ENCODE data around the gene PHC2.

PHC2 gene

DNA sequence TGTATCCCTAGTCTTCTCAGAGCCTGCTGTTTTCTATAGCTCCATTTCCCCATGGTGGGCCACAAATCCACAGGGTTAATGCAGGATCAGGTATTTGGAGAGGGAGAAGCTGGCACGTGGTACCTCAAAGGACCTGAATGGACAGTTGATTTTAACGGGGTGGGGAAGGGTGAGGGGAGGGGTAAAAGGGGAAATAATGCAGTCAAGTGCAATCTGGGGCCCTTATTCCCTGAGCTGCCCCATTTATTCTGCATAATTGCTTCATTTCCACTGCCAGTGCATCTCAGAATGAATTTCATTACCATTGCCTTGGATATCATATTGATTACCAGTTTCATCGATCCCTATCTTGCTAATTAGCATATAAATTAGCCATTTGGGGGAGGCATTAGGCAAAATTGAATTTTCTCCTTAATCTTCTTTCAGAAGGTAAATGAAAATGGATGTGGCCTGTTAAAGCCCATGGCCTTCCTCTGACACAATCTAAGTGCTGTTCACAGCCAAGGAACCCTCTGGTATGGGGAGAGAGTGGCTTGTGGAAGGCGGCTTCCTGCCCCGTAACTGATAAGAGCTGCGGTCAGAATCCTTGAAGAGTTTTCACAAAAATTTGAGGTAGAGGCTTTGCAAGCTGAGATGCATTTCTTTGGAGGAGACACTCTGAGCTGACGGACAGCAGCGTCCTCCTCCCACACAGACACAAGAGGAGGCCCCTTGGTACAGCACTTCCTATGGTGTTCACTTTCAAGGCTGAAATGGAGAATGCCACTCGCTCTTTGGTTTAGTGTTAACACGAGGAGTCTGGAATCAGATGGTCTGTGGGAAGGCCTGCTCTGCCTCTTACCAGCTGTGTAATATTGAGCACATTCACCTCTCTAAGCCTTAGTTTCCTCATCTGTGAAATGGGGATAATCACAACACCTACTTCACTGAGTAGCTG lies 34.4 kb downstream of the PHC2 start:
- Histone ChIP-seq H3K27ac (ENCODE audit: low read depth, low read length, poor library complexity, severe bottlenecking) (no peak overlapping the region), H3K79me2 (ENCODE audit: insufficient read depth, low read length) (no peaks in the 10 kb centered on the region), H3K4me2 (ENCODE audit: low read length) (no peak overlapping the region), H3K27me3 (ENCODE audit: insufficient read depth, low read length) (no peaks in the 10 kb centered on the region), H3K9me2 (ENCODE audit: low read depth, low read length) (no peaks in the 10 kb centered on the region), H3K36me3 (ENCODE audit: insufficient read depth, low read length) (no peaks in the 10 kb centered on the region), H3K4me1 (ENCODE audit: insufficient read depth, low read length, severe bottlenecking) (no peaks in the 10 kb centered on the region), H4K20me1 (ENCODE audit: insufficient read depth, low read length) (no peaks in the 10 kb centered on the region), H3F3A (ENCODE audit: insufficient read depth, low read length) (no peaks in the 10 kb centered on the region), H3K9ac (ENCODE audit: low read length) (no peak overlapping the region), H3K9me3 (ENCODE audit: low read length) (no peaks in the 10 kb centered on the region), H3K4me3 (ENCODE audit: low read depth, low read length, poor library complexity, severe bottlenecking) (no peak overlapping the region), H2AFZ (ENCODE audit: low read length) (no peak overlapping the region)
- TF ChIP-seq, protein P1, sequence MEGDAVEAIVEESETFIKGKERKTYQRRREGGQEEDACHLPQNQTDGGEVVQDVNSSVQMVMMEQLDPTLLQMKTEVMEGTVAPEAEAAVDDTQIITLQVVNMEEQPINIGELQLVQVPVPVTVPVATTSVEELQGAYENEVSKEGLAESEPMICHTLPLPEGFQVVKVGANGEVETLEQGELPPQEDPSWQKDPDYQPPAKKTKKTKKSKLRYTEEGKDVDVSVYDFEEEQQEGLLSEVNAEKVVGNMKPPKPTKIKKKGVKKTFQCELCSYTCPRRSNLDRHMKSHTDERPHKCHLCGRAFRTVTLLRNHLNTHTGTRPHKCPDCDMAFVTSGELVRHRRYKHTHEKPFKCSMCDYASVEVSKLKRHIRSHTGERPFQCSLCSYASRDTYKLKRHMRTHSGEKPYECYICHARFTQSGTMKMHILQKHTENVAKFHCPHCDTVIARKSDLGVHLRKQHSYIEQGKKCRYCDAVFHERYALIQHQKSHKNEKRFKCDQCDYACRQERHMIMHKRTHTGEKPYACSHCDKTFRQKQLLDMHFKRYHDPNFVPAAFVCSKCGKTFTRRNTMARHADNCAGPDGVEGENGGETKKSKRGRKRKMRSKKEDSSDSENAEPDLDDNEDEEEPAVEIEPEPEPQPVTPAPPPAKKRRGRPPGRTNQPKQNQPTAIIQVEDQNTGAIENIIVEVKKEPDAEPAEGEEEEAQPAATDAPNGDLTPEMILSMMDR (IDR thresholded peaks at IDR 0.05; ENCODE audit: low read length): no peak
- TF ChIP-seq EZH2 (IDR thresholded peaks at IDR 0.05; ENCODE audit: borderline replicate concordance, low read length): no peak

DNA sequence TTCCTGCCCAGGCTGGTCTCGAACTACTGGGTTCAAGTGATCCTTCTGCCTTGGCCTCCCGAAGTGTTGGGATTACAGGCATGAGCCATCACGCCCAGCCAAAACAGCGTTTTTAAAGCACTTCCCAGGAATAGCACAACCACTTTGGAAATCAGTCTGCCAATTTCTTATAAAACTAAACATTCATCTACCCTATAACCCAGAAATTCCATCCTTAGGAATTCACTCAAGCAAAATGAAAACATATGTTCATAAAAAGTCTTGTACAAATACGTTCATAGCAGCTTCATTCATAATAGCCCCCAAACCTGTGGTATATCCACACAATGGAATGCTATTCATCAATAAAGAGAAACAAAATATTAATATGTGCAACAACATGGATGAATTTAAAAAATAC lies 36.1 kb downstream of the PHC2 start:
- H3K4me2 ChIP-seq (ENCODE audit: low read length): no peak overlapping the region
- H3K9me3 ChIP-seq (ENCODE audit: low read length): no peaks in the 10 kb centered on the region
- H3K4me1 ChIP-seq (ENCODE audit: insufficient read depth, low read length, severe bottlenecking): no peaks in the 10 kb centered on the region
- H2AFZ ChIP-seq (ENCODE audit: low read length): no peak overlapping the region
- H4K20me1 ChIP-seq (ENCODE audit: insufficient read depth, low read length): no peaks in the 10 kb centered on the region
- no peak overlapping the region for H3K27ac ChIP-seq (ENCODE audit: low read depth, low read length, poor library complexity, severe bottlenecking)
- no peaks in the 10 kb centered on the region for H3F3A ChIP-seq (ENCODE audit: insufficient read depth, low read length)
- H3K4me3 ChIP-seq (ENCODE audit: low read depth, low read length, poor library complexity, severe bottlenecking): no peak overlapping the region
- no peaks in the 10 kb centered on the region for H3K9me2 ChIP-seq (ENCODE audit: low read depth, low read length)
- H3K9ac ChIP-seq (ENCODE audit: low read length): no peak overlapping the region
- H3K27me3 ChIP-seq (ENCODE audit: insufficient read depth, low read length): no peaks in the 10 kb centered on the region
- no peak for TF ChIP-seq EZH2 (IDR thresholded peaks at IDR 0.05; ENCODE audit: borderline replicate concordance, low read length)
- TF ChIP-seq, protein P1 (IDR thresholded peaks at IDR 0.05; ENCODE audit: low read length): no peak
- no peaks in the 10 kb centered on the region for H3K36me3 ChIP-seq (ENCODE audit: insufficient read depth, low read length)
- no peaks in the 10 kb centered on the region for H3K79me2 ChIP-seq (ENCODE audit: insufficient read depth, low read length)

DNA sequence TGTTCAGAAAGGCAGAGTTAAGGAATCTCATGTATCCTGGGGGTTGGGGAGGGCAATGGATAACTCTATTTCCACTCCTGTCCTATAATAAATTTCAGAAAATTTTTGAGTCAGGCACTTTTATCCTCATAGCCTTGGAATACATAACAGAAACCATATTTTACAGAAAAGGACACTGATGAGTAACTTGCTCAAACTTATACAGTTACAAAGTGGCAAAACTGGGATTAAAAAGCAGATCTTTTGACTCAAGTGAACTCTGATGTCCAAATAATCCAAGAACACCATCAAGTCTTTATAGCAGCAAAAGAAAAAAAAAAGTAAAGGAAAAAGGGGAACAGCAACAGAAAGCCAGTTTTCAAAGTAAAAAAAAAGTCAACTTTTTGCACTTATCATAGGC lies 36.9 kb downstream of the PHC2 start:
- no peaks in the 10 kb centered on the region for H3K9me3 ChIP-seq (ENCODE audit: low read length)
- no peaks in the 10 kb centered on the region for H3K9me2 ChIP-seq (ENCODE audit: low read depth, low read length)
- no peak overlapping the region for H2AFZ ChIP-seq (ENCODE audit: low read length)
- H3K27me3 ChIP-seq (ENCODE audit: insufficient read depth, low read length): no peaks in the 10 kb centered on the region
- no peaks in the 10 kb centered on the region for H3K4me1 ChIP-seq (ENCODE audit: insufficient read depth, low read length, severe bottlenecking)
- H3K4me2 ChIP-seq (ENCODE audit: low read length): no peak overlapping the region
- H3K79me2 ChIP-seq (ENCODE audit: insufficient read depth, low read length): no peaks in the 10 kb centered on the region
- H3K36me3 ChIP-seq (ENCODE audit: insufficient read depth, low read length): no peaks in the 10 kb centered on the region
- no peak overlapping the region for H3K9ac ChIP-seq (ENCODE audit: low read length)
- no peak for TF ChIP-seq EZH2 (IDR thresholded peaks at IDR 0.05; ENCODE audit: borderline replicate concordance, low read length)
- TF ChIP-seq, protein P1 (IDR thresholded peaks at IDR 0.05; ENCODE audit: low read length): no peak
- H3F3A ChIP-seq (ENCODE audit: insufficient read depth, low read length): no peaks in the 10 kb centered on the region
- H4K20me1 ChIP-seq (ENCODE audit: insufficient read depth, low read length): no peaks in the 10 kb centered on the region
- H3K4me3 ChIP-seq (ENCODE audit: low read depth, low read length, poor library complexity, severe bottlenecking): no peak overlapping the region
- H3K27ac ChIP-seq (ENCODE audit: low read depth, low read length, poor library complexity, severe bottlenecking): no peak overlapping the region
